OCI-LY3 (cell line): ENCODE data around the gene MACROD1.

Source experiments
- H2AFZ ChIP-seq: fragments of 200-600, 300-600 bp; shearing (Covaris generic); 2 replicates; pipeline ENCODE4 v1.6.0; 2014; ENCODE audit warnings: antibody characterized with exemption, low read depth, low read length
- H3K27ac ChIP-seq: fragments of 200-600, 300-600 bp; sonication (generic); 2 replicates; pipeline ENCODE4 v1.5.1; 2014; ENCODE audit warnings: mild to moderate bottlenecking, low read length, moderate library complexity, mixed read lengths
- H3K27me3 ChIP-seq: fragments of 200-600, 300-600 bp; sonication (generic); 2 replicates; pipeline ENCODE4 v1.6.1; 2014; ENCODE audit warnings: low read depth, low read length, mixed read lengths
- H3K36me3 ChIP-seq: fragments of 200-600, 300-600 bp; sonication (generic); replicated peaks from 2 replicates; pipeline ENCODE3; 2014; ENCODE audit warnings: low read depth, low read length, mixed read lengths
- H3K4me1 ChIP-seq: fragments of 300-600, 200-600 bp; sonication (generic); 2 replicates; pipeline ENCODE4 v1.6.1; 2014; ENCODE audit warnings: low read length, mixed read lengths
- H3K4me2 ChIP-seq: fragments of 200-600, 300-600 bp; sonication (generic); 2 replicates; pipeline ENCODE4 v1.6.1; 2014; ENCODE audit warnings: low read length, mixed read lengths
- H3K4me3 ChIP-seq: fragments of 300-600, 200-600 bp; sonication (generic); 2 replicates; pipeline ENCODE4 v1.5.1; 2014; ENCODE audit warnings: antibody characterized with exemption, mild to moderate bottlenecking, low read length, moderate library complexity
- H3K79me2 ChIP-seq: fragments of 300-600, 200-600 bp; shearing (Covaris generic); 2 replicates; pipeline ENCODE4 v1.6.1; 2014; ENCODE audit warnings: mild to moderate bottlenecking, low read length, mixed read lengths
- H3K9ac ChIP-seq: fragments of 300-600, 200-600 bp; shearing (Covaris generic); 2 replicates; pipeline ENCODE4 v1.6.0; 2014; ENCODE audit warnings: mild to moderate bottlenecking, low read length, moderate library complexity
- H3K9me3 ChIP-seq: fragments of 200-600, 300-600 bp; shearing (Covaris generic); 2 replicates; pipeline ENCODE4 v1.6.1; 2014; ENCODE audit warnings: low read length, mixed read lengths; ENCODE audit not compliant: insufficient read depth
- H4K20me1 ChIP-seq: fragments of 200-600, 300-600 bp; sonication (generic); 2 replicates; pipeline ENCODE4 v1.6.1; 2016; ENCODE audit warnings: low read length, mixed read lengths; ENCODE audit not compliant: insufficient read depth
- EZH2phosphoT487 ChIP-seq: fragments of 200-600 bp; shearing (Covaris generic); IDR thresholded peaks from 2 replicates; pipeline ENCODE4 v1.6.1; 2018; ENCODE audit warnings: antibody characterized with exemption, mixed run types, low read depth
- TF ChIP-seq, protein P1 (sequence below): fragments of 200-600, 300-600 bp; sonication (generic); IDR thresholded peaks from 2 replicates; pipeline ENCODE4 v1.5.1; 2014; ENCODE audit warnings: antibody characterized with exemption, low read length, low read depth

The MACROD1 gene

DNA sequence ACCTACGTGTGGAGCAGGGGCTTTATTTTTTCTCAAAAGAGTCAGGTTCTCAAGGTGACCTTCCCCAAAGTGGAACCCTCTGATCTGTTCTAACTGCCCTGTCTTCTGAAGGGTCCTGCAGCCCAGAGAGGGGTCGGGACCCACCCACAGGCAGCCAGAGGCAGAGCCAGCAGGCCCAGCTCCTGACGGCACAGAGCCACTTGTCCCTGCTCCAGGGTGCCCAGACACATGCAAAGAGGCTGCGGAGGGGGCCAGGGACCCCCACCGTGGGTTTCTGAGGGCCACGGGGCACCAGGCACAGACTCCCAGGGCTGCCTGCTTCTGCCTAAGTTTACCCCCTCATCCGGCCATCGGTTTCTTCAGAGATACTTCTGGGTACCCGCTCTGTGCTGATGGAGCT, 93.0 kb downstream of the MACROD1 start:
- Histone ChIP-seq H4K20me1 (no peaks in the 10 kb centered on the region; the same call in 1 of the 2 replicates), H3K27ac (no peak overlapping the region), H2AFZ (no peak overlapping the region), H3K79me2 (no peaks in the 10 kb centered on the region), H3K4me2 (no peak overlapping the region), H3K4me3 (no peak overlapping the region), H3K9ac (no peak overlapping the region), H3K27me3 (no peaks in the 10 kb centered on the region), H3K9me3 (no peaks in the 10 kb centered on the region), H3K36me3 (no peaks in the 10 kb centered on the region), H3K4me1 (no peaks in the 10 kb centered on the region)
- TF ChIP-seq, protein P1, sequence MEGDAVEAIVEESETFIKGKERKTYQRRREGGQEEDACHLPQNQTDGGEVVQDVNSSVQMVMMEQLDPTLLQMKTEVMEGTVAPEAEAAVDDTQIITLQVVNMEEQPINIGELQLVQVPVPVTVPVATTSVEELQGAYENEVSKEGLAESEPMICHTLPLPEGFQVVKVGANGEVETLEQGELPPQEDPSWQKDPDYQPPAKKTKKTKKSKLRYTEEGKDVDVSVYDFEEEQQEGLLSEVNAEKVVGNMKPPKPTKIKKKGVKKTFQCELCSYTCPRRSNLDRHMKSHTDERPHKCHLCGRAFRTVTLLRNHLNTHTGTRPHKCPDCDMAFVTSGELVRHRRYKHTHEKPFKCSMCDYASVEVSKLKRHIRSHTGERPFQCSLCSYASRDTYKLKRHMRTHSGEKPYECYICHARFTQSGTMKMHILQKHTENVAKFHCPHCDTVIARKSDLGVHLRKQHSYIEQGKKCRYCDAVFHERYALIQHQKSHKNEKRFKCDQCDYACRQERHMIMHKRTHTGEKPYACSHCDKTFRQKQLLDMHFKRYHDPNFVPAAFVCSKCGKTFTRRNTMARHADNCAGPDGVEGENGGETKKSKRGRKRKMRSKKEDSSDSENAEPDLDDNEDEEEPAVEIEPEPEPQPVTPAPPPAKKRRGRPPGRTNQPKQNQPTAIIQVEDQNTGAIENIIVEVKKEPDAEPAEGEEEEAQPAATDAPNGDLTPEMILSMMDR: no peak
- no peak for TF ChIP-seq EZH2phosphoT487

GRCh38 chr11:64072403-64072802, 93.5 kb downstream of the MACROD1 start:
- Histone ChIP-seq H3K4me3 (no peak overlapping the region), H3K9ac (no peak overlapping the region), H3K79me2 (no peaks in the 10 kb centered on the region), H2AFZ (no peak overlapping the region), H3K4me1 (no peaks in the 10 kb centered on the region), H3K27ac (no peak overlapping the region), H3K36me3 (no peaks in the 10 kb centered on the region), H3K4me2 (no peak overlapping the region), H3K9me3 (no peaks in the 10 kb centered on the region), H3K27me3 (no peaks in the 10 kb centered on the region), H4K20me1 (no peaks in the 10 kb centered on the region; the same call in 1 of the 2 replicates)
- TF ChIP-seq, protein P1: no peak
- TF ChIP-seq EZH2phosphoT487: no peak

DNA sequence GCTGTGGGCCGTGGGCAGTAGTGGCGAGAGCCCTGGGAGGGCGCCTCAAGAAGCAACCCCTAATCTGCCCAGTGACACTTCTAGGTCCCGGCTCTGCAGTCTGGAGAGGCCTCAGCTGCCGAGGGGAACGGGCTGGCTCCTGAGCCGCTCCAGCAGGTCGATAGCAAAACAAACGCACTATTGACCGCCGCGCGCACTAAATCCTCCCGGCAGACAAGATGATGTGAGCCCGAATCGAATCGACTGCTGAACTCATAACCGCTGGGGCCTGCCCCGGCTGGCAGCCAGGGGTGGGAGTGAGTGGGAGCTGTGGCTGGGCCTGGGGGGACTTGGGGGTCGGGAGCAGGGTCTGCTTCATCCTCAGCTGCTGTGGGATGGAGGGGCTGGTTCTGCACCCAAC, 94.1 kb downstream of the MACROD1 start:
- H2AFZ ChIP-seq: no peak overlapping the region
- no peaks in the 10 kb centered on the region for H3K9me3 ChIP-seq
- H3K4me2 ChIP-seq: no peak overlapping the region
- H4K20me1 ChIP-seq: no peaks in the 10 kb centered on the region; the same call in 1 of the 2 replicates
- H3K9ac ChIP-seq: no peak overlapping the region
- H3K79me2 ChIP-seq: no peaks in the 10 kb centered on the region
- no peak overlapping the region for H3K4me3 ChIP-seq
- no peaks in the 10 kb centered on the region for H3K4me1 ChIP-seq
- TF ChIP-seq, protein P1: no peak
- no peak for TF ChIP-seq EZH2phosphoT487
- H3K27me3 ChIP-seq: no peaks in the 10 kb centered on the region
- H3K36me3 ChIP-seq: no peaks in the 10 kb centered on the region
- H3K27ac ChIP-seq: no peak overlapping the region

- H2AFZ ChIP-seq: no peak overlapping the region
- no peak overlapping the region for H3K4me3 ChIP-seq
- no peaks in the 10 kb centered on the region for H3K79me2 ChIP-seq
- H3K4me1 ChIP-seq: no peaks in the 10 kb centered on the region
- TF ChIP-seq EZH2phosphoT487: no peak
- TF ChIP-seq, protein P1: no peak
- no peaks in the 10 kb centered on the region for H3K36me3 ChIP-seq
- no peak overlapping the region for H3K27ac ChIP-seq
- no peak overlapping the region for H3K9ac ChIP-seq
- H3K4me2 ChIP-seq: no peak overlapping the region
- no peaks in the 10 kb centered on the region for H3K27me3 ChIP-seq
- no peaks in the 10 kb centered on the region; the same call in 1 of the 2 replicates for H4K20me1 ChIP-seq
- no peaks in the 10 kb centered on the region for H3K9me3 ChIP-seq
These were observed 95.6 kb downstream of the MACROD1 start for GRCh38 chr11:64070314-64070681.
